Muscle of back (tissue), 13 donors: ENCODE results near the gene FBXO8. TPM values are rescaled to one million over a fixed set of nuclear protein-coding genes. Genes with fewer than 3 reads are reported as not detected.
"Not testable (repeated sequence)": the region's sequence is repeated elsewhere in the genome, so short reads cannot be mapped to it uniquely, and the experiment has no call there.

Experiments used
- DNase-seq, 3 donors: peaks; one replicate each; pipeline versions ENCODE4 v3.0.0 to v3.0.0-alpha.2; 2013
- long read RNA-seq, 9 donors: transcript quantifications; one replicate each; lab custom pipeline, GENCODE V29; 2026
- polyA plus RNA-seq, 10 donors: library from polyadenylated mRNA; unstranded; fragments of 120-200 nt; gene quantifications; one replicate each; pipeline ENCODE4 v1.2.1, GENCODE V29; 2013; ENCODE audit not compliant: insufficient read length in 10 of 10

Gene FBXO8, protein sequence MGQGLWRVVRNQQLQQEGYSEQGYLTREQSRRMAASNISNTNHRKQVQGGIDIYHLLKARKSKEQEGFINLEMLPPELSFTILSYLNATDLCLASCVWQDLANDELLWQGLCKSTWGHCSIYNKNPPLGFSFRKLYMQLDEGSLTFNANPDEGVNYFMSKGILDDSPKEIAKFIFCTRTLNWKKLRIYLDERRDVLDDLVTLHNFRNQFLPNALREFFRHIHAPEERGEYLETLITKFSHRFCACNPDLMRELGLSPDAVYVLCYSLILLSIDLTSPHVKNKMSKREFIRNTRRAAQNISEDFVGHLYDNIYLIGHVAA
- polyA plus RNA-seq = 10 to 100 TPM; 14.0 to 18.8 (median 14.7) TPM
- long read RNA-seq, donor 1 = 0 reads
- long read RNA-seq, donor 2, partial matches to known transcripts = 0 of 2 reads
- long read RNA-seq, donor 2, other reads (novel, unspliced or antisense) = 0 of 2 reads
- long read RNA-seq, donor 3 = 0 reads
- long read RNA-seq, donor 4, partial matches to known transcripts = 0 of 5 reads
- long read RNA-seq, donor 4, other reads (novel, unspliced or antisense) = 0 of 5 reads
- long read RNA-seq, donor 5, partial matches to known transcripts = 0 of 3 reads
- long read RNA-seq, donor 5, other reads (novel, unspliced or antisense) = 0 of 3 reads
- long read RNA-seq, donor 6, partial matches to known transcripts = 0 of 3 reads
- long read RNA-seq, donor 6, other reads (novel, unspliced or antisense) = 0 of 3 reads
- long read RNA-seq, donor 7, partial matches to known transcripts = 0 of 2 reads
- long read RNA-seq, donor 7, other reads (novel, unspliced or antisense) = 0 of 2 reads
- long read RNA-seq, donor 8, partial matches to known transcripts = 0 of 1 reads
- long read RNA-seq, donor 8, other reads (novel, unspliced or antisense) = 0 of 1 reads
- long read RNA-seq, donor 9 = 0 reads

DNA sequence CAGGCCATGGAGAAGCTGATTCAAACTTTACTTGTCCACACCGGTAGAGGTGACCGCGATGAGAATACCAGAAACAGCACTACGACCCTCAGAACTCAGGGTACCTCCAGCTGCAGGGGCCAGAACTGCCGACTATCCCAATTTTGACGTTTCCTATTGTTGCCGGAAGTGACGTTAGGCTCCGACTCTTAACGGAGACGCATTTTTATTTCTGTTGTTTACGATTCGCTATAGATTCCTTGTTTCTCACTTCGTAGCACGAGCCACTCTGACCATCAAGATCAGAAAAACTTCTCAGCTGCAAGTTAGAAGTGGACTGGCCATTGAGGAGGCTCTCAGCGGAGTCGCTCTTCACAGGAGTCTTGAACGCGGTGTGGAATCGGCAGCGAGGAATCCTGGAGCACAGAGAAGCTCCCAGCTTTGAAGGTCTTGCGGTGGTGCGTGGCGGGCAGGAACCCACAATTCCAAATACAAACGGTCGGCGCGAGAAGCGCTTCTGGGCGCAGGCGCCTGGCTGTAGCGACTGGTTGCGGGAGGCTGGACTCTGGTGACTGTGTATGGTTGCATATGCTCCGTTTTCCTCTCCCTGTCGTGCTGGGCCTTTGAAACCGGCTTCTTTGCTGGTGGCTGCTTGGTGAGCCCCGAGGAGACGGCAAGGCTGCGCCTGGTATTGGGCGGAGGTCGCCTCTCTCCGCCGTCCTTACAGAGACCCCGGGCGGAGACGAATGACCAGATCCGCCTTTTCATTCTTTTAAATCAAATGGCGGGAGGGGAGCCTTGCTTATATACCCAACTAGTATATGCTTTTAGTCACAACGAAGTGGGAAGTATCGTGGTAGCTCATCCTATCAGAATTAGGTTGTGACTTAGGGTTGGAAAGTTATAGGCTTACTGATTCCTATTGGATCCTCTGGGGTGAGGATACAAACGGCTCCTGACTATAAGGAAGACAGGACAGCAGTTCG lies at the start of gene FBXO8, which contains the start of gene CEP44:
FBXO8 (minus strand) TSS at position 161 of the 965 bp plus-strand sequence. CDS start 20,575 bp downstream, outside the sequence.
CEP44 (plus strand) TSS at position 405 of the 965 bp plus-strand sequence. CDS start 15,211 bp downstream, outside the sequence.
- peak; percentile 85 to 97 (median 91) for DNase-seq

DNA sequence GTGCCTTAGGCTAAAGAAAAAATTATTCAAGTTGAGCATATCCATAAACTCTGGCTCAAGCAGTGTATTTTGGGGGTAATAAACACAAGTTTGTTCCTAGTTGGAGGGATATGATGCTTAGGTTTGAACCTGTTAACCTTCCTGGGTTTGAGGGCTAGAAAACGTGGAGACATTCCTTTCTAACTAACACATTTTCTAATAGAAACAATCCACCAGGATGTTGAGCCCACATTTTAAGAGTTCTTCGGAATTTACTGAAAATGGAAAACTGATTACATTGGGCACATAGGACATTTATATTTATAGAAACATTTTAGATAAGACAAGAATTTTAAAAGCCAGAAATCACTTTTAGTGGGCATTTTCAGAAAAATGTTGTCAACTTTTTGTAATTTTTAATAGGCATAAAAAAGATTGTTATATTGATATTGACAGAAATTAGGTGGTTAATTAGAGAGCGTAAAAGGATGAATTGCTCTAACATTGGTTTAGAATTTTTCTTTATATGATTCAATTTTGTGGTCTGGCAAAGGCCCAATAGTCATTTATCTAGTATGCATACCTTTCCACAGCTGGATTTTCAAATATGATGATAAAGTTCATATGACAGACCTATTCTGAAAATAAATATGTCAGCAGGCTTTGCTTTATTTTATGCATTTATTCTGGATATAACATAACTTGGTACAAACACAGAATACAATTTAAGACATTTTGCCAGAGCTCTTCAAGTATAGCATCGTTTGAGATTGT lies 49.5 kb upstream of the FBXO8 start:
- DNase-seq = peak in 1 of 3 donors; percentile 31

- DNase-seq = peak in 1 of 3 donors; percentile 17
These were observed 41.3 kb upstream of the FBXO8 start for GRCh38 chr4:174324725-174325124.

- DNase-seq = no peak
These were observed 40.8 kb upstream of the FBXO8 start for GRCh38 chr4:174324236-174324635.

- no peak for DNase-seq
These were observed 37.2 kb upstream of the FBXO8 start for GRCh38 chr4:174320494-174321199.

DNA sequence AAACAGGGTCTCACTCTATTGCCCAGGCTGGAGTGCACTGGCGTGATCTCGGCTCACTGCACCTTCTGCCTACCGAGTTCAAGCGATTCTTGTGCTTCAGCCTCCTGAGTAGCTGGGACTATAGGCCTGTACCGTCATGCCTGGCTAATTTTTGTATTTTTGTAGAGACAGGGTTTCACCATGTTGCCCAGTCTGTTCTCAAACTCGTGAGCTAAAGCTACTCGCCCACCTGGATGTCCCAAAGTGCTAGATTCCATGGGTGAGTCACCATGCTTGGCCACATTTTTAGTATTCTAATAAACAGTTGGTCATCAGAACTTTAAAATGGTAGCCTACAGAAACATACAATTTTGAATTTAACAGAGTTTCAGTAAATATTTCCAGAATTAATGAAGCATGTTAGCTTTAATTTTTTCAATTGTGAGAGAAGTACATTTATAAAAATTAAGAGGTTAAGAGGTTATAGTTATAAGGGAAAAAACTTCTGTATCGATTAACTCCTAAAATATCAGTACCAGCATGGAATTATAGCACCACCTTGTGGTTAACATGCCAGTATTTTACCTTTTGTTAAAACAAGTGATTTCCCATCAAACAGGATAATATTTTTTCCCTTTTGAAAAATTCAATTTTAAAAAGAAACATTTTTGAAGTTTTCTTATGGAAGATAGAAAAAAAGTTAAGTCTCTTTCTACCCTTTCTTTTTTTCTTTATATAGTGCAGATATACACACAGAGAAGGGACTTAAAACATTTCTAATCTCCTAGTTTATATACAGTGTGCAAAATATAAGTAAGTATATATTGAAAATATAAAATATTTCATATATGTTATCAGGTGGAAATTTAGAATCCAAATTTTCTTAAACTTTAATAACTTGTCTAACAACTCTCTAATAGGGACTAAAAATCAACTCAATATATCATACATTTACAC lies 35.6 kb upstream of the FBXO8 start:
- peak in 2 of 3 donors; percentile 30 to 38 for DNase-seq

DNA sequence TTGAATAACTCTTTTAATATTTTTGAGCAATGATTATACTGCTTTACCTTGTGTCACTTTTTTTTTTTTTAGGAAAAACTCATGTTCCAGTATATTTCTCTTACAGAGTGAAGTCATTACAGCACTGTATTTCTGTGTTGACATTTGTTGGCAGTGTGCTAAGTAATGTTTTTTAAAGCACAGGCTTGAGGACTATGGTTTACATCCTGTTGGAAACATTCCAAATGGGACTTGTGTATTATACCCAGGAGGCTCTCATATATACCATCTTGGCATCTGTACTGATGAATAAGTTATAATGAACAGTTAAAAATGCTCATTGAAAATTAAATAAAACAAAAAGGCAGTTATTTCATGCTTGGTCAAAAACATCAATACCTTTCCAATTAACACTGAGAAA lies 34.1 kb upstream of the FBXO8 start:
- no peak for DNase-seq

- no peak for DNase-seq
These were observed 33.5 kb upstream of the FBXO8 start for GRCh38 chr4:174316954-174317353.

DNA sequence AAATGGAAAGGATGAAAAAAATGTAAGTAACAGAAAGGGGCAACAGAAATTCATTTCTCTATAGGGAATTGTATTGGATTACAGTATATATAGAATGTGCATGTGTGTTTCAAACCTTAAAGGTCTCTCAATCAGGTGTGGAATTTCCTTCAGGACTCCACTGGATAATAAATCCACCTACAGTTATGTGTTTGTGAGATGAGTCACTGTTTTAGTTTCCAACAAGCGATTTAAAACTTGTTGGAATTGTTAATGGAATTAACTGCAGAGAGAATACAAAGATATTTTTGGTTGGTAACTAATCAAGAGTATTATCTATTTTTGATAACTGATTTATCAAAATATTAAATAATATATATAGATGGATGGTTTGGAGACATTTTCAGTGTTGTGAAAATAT lies 33.1 kb upstream of the FBXO8 start:
- DNase-seq = no peak

DNA sequence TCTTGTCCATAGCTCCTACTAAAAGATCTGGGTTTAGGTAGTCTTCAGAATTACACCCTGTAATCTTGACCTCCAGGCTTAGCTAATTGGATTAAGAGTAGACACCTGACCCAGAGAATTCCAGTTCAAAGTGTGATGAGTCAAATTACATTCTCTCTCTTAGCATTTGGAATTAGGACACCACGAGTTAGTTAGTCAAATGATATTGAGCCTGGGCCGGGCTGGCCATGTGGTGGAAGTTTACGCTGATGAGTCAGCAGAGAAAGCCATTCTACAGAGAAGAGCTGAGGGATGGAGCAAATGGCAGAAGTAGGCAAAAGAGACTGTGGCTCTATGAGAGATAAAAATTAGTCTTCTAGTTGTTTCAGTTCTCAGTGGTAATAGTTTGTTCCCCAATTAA lies 31.3 kb upstream of the FBXO8 start:
- DNase-seq = peak in 1 of 3 donors; percentile 14

DNA sequence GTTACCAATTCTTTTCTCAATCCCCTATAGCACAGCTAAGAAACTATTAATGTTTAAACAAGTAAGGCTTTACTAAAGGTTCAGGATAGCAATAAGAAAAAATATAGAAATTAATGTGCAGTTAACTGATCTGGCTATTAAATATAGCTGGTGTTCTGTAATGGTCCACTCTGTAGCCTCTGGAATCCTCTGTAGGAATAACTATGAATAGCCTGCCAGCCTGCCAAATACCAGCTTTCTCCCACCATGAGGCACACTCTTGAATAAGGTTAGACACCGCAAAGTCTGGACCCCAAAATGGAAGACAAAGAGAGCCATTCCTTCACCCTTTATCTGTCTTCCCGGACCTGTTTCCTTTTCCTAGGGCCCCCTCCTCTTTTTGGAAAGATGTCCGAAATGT lies 30.8 kb upstream of the FBXO8 start:
- DNase-seq = no peak

GRCh38 chr4:174312993-174313392 lies 29.5 kb upstream of the FBXO8 start:
- DNase-seq = no peak

- DNase-seq = no peak
These were observed 24.2 kb upstream of the FBXO8 start for GRCh38 chr4:174307694-174308093.

DNA sequence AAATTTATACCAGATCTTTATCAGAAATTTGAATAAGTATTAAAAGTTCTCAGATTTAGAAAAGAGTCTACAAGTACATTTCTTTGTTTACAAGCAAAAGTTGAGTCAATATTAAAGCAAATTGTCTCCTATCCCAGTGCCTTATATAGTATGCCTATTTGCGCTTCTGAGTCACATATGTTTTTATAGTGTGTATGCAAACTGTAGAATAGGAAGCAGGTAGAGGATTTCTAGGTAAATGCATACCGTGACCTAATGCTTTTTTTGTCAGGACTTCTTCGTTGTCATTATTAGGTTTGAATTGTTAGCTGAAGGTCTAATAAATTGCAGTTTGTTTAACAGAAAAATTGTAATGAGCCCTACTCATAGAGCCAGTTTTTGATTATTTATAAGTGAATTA lies 22.5 kb upstream of the FBXO8 start:
- DNase-seq = no peak

- no peak for DNase-seq
These were observed 21.2 kb upstream of the FBXO8 start for GRCh38 chr4:174304664-174305063.

DNA sequence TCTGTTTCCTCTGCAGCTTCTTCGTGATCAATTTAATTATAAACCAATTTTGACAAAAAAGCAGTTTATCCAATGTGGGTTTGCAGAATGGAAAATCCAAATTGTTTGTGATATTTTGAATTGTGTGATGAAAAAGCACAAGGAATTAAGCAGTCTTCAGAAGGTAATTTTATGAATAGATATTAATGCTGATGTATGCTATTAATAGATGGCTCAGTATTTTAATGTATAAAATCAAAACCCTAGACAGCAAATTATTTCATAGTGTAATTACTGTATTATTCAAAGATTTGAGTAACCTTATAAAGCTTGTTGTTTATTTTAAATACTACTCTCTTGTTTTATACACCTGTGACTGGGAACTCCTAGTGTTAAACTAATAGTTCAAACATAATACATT lies 20.2 kb upstream of the FBXO8 start:
- DNase-seq = no peak

DNA sequence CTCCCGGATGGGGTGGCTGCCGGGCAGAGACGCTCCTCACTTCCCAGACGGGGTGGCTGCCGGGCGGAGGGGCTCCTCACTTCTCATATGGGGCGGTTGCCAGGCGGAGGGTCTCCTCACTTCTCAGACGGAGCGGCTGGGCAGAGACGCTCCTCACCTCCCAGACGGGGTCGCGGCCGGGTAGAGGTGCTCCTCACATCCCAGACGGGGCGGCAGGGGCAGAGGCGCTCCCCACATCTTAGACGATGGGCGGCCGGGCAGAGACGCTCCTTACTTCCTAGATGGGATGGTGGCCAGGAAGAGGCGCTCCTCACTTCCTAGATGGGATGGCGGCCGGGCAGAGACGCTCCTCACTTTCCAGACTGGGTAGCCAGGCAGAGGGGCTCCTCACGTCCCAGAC lies 11.7 kb upstream of the FBXO8 start:
- DNase-seq = not testable (repeated sequence)

- not testable (repeated sequence) for DNase-seq
These were observed 11.2 kb upstream of the FBXO8 start for GRCh38 chr4:174294641-174295040.

- no peak for DNase-seq
These were observed 9.0 kb upstream of the FBXO8 start for GRCh38 chr4:174292473-174292872.
